ENCODE measurements around the gene PTPRT.

PTPRT gene

GRCh38 chr20:42957018-42957703 lies 232.5 kb downstream of the PTPRT start:
- Histone ChIP-seq H3K4me1 (no peaks in the 10 kb centered on the region), H3K4me3 (ENCODE audit: low read depth, low read length) (no peak overlapping the region), H3K27me3 (no peaks in the 10 kb centered on the region), H3K36me3 (no peaks in the 10 kb centered on the region), H3K9me3 (no peaks in the 10 kb centered on the region)
- TF ChIP-seq CTCF (IDR thresholded peaks at IDR 0.05; ENCODE audit: low read depth, low read length) = no peak
- no peak for DNase-seq

- H3K9me3 ChIP-seq = no peaks in the 10 kb centered on the region
- TF ChIP-seq CTCF (IDR thresholded peaks at IDR 0.05; ENCODE audit: low read depth, low read length) = no peak
- no peak overlapping the region for H3K4me3 ChIP-seq (ENCODE audit: low read depth, low read length)
- H3K4me1 ChIP-seq = no peaks in the 10 kb centered on the region
- DNase-seq = no peak
- no peaks in the 10 kb centered on the region for H3K27me3 ChIP-seq
- no peaks in the 10 kb centered on the region for H3K36me3 ChIP-seq
Observed at GRCh38 chr20:42955713-42956112, 234.0 kb downstream of the PTPRT start.

DNA sequence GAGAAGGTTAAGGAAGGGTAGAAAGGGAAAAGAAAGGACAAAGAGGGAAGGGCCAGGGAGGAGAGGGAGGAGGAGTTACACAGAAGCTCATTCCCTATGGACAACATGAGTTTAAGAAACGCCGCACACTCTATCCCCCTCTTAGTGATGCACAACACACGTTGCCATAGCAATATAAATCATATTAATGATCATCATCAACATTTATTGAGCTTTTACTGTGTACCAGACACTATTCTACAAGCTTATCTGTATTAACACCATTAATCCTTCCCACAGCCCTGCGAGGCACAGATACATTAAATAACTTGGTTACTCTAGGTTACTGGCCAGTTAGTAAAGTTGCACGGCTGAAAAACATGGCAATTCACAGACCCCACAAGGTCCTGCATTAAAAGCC lies 234.8 kb downstream of the PTPRT start:
- H3K36me3 ChIP-seq = no peaks in the 10 kb centered on the region
- H3K4me1 ChIP-seq = no peaks in the 10 kb centered on the region
- H3K4me3 ChIP-seq (ENCODE audit: low read depth, low read length) = no peak overlapping the region
- no peaks in the 10 kb centered on the region for H3K9me3 ChIP-seq
- no peak for DNase-seq
- no peaks in the 10 kb centered on the region for H3K27me3 ChIP-seq
- TF ChIP-seq CTCF (IDR thresholded peaks at IDR 0.05; ENCODE audit: low read depth, low read length) = no peak

DNA sequence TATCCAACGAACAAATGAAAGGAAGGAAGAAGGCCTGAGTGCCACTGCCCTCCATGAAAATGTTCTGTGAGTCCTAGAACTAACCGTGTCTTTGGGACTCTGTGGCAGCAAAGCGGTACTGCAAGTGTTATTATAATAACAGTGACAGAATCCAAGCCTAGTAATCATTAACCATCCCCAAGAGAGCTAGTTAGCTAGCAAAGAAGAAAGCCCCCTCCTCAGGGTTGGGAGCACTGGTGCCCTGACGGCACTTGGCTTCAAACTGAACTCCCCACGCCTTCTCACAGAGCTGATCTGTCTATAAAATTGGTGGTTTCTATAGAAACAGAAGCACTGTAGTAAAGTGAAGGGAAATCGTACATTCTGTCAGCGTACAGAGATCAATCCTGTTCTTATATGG lies 239.8 kb downstream of the PTPRT start:
- DNase-seq = no peak
- Histone ChIP-seq H3K4me3 (ENCODE audit: low read depth, low read length) (no peak overlapping the region), H3K4me1 (no peaks in the 10 kb centered on the region), H3K27me3 (no peaks in the 10 kb centered on the region), H3K9me3 (no peaks in the 10 kb centered on the region), H3K36me3 (no peaks in the 10 kb centered on the region)
- TF ChIP-seq CTCF (IDR thresholded peaks at IDR 0.05; ENCODE audit: low read depth, low read length) = no peak

GRCh38 chr20:42945234-42945994 lies 244.3 kb downstream of the PTPRT start:
- H3K4me1 ChIP-seq = no peaks in the 10 kb centered on the region
- no peaks in the 10 kb centered on the region for H3K36me3 ChIP-seq
- DNase-seq = no peak
- no peak overlapping the region for H3K4me3 ChIP-seq (ENCODE audit: low read depth, low read length)
- no peaks in the 10 kb centered on the region for H3K9me3 ChIP-seq
- no peaks in the 10 kb centered on the region for H3K27me3 ChIP-seq
- TF ChIP-seq CTCF (IDR thresholded peaks at IDR 0.05; ENCODE audit: low read depth, low read length) = no peak

GRCh38 chr20:42941629-42942028 lies 248.1 kb downstream of the PTPRT start:
- Histone ChIP-seq H3K27me3 (no peaks in the 10 kb centered on the region), H3K4me3 (ENCODE audit: low read depth, low read length) (no peak overlapping the region)
- TF ChIP-seq CTCF (IDR thresholded peaks at IDR 0.05; ENCODE audit: low read depth, low read length) = no peak

More at GRCh38 chr20:42941629-42942028, 248.1 kb downstream of the PTPRT start:
- no peak for DNase-seq
- Histone ChIP-seq H3K9me3 (no peaks in the 10 kb centered on the region), H3K36me3 (no peaks in the 10 kb centered on the region), H3K4me1 (no peaks in the 10 kb centered on the region)
